WTC11 (cell line): ENCODE data around the gene CCDC24. TPM values are rescaled to one million over a fixed set of nuclear protein-coding genes. Genes with fewer than 3 reads are reported as not detected.
A peak's percentile ranks its signal among the peaks of the same experiment; 100 is the strongest.

ENCODE experiments used
- AR ChIP-seq: fragments of 250-450 bp; sonication (Bioruptor Pico); IDR thresholded peaks from 2 replicates; pipeline ENCODE4 v1.9.0; 2021; ENCODE audit warnings: mild to moderate bottlenecking
- ESRRA ChIP-seq: sonication (generic); formaldehyde crosslinking; IDR thresholded peaks from 2 replicates; pipeline ENCODE4 v1.8.1; 2022; ENCODE audit warnings: mild to moderate bottlenecking, missing genetic modification reagents, borderline replicate concordance
- ETV6 ChIP-seq: sonication (generic); formaldehyde crosslinking; IDR thresholded peaks from 2 replicates; pipeline ENCODE4 v1.8.1; 2022; ENCODE audit warnings: mild to moderate bottlenecking, missing genetic modification reagents
- FOXJ3 ChIP-seq: sonication (generic); formaldehyde crosslinking; IDR thresholded peaks from 2 replicates; pipeline ENCODE4 v1.9.0; 2021; ENCODE audit warnings: missing genetic modification reagents, mild to moderate bottlenecking, borderline replicate concordance
- FOXP1 ChIP-seq: sonication (generic); formaldehyde crosslinking; IDR thresholded peaks from 2 replicates; pipeline ENCODE4 v1.8.0; 2022; ENCODE audit warnings: missing genetic modification reagents, mild to moderate bottlenecking, moderate library complexity, borderline replicate concordance
- GABPB1 ChIP-seq: sonication (generic); formaldehyde crosslinking; IDR thresholded peaks from 2 replicates; pipeline ENCODE4 v1.8.1; 2023; ENCODE audit warnings: mild to moderate bottlenecking, missing genetic modification reagents
- HMGA2 ChIP-seq: fragments of 250-450 bp; sonication (Bioruptor Pico); IDR thresholded peaks from 2 replicates; pipeline ENCODE4 v1.4.0; 2021; ENCODE audit warnings: mild to moderate bottlenecking, moderate library complexity
- HMGXB4 ChIP-seq: sonication (generic); formaldehyde crosslinking; IDR thresholded peaks from 2 replicates; pipeline ENCODE4 v1.8.1; 2023; ENCODE audit warnings: mild to moderate bottlenecking, moderate library complexity, missing genetic modification reagents
- MAX ChIP-seq: sonication (generic); formaldehyde crosslinking; IDR thresholded peaks from 2 replicates; pipeline ENCODE4 v1.8.0; 2022; ENCODE audit warnings: mild to moderate bottlenecking, missing genetic modification reagents
- NR1H2 ChIP-seq: sonication (generic); formaldehyde crosslinking; IDR thresholded peaks from 2 replicates; pipeline ENCODE4 v1.9.0; 2021; ENCODE audit warnings: mild to moderate bottlenecking, moderate library complexity, missing genetic modification reagents
- OVOL2 ChIP-seq: fragments of 250-450 bp; sonication (Bioruptor Pico); IDR thresholded peaks from 2 replicates; pipeline ENCODE4 v1.9.0; 2021; ENCODE audit warnings: mild to moderate bottlenecking, borderline replicate concordance
- TEAD1 ChIP-seq: sonication (generic); formaldehyde crosslinking; IDR thresholded peaks from 2 replicates; pipeline ENCODE4 v1.8.0; 2022; ENCODE audit warnings: mild to moderate bottlenecking, missing genetic modification reagents
- USF1 ChIP-seq: sonication (generic); formaldehyde crosslinking; IDR thresholded peaks from 2 replicates; pipeline ENCODE4 v1.8.0; 2022; ENCODE audit warnings: mild to moderate bottlenecking, missing genetic modification reagents
- ZMAT4 ChIP-seq: fragments of 250-450 bp; sonication (Bioruptor Pico); IDR thresholded peaks from 2 replicates; pipeline ENCODE4 v1.9.0; 2021; ENCODE audit warnings: mild to moderate bottlenecking
- ZNF138 ChIP-seq: sonication (generic); formaldehyde crosslinking; conservative IDR thresholded peaks from 2 replicates; pipeline ENCODE4 v1.8.1; 2022; ENCODE audit warnings: mild to moderate bottlenecking, moderate library complexity, missing genetic modification reagents
- ZNF232 ChIP-seq: sonication (generic); formaldehyde crosslinking; IDR thresholded peaks from 2 replicates; pipeline ENCODE4 v1.8.0; 2022; ENCODE audit warnings: mild to moderate bottlenecking, missing genetic modification reagents
- ZNF263 ChIP-seq: sonication (generic); formaldehyde crosslinking; IDR thresholded peaks from 2 replicates; pipeline ENCODE4 v1.8.1; 2022; ENCODE audit warnings: low read depth, mild to moderate bottlenecking, moderate library complexity, missing genetic modification reagents
- ZNF423 ChIP-seq: fragments of 250-450 bp; sonication (Bioruptor Pico); IDR thresholded peaks from 2 replicates; pipeline ENCODE4 v2.1.2; 2022; ENCODE audit warnings: mild to moderate bottlenecking, moderate library complexity
- ZNF425 ChIP-seq: fragments of 250-450 bp; sonication (Bioruptor Pico); conservative IDR thresholded peaks from 2 replicates; pipeline ENCODE4 v1.9.0; 2021; ENCODE audit warnings: mild to moderate bottlenecking
- total RNA-seq: library from RNA; stranded (reverse); gene quantifications from 3 replicates; pipeline ENCODE4 v1.2.3, GENCODE V29; 2021

Gene CCDC24
- total RNA-seq, 1 experiment from 2014 or later: 12.1 TPM

- TF ChIP-seq AR (no peak), FOXP1 (CRISPR knock-in tag) (no peak), HMGXB4 (CRISPR knock-in tag) (no peak; the same call in 1 of the 2 replicates), OVOL2 (CRISPR knock-in tag) (no peak), GABPB1 (CRISPR knock-in tag) (peak; percentile 95), ETV6 (0 out of 2 replicates have a peak, but pooled peaks have one; percentile 15), ZNF232 (CRISPR knock-in tag) (peak; percentile 14; the same call in 1 of the 2 replicates), FOXJ3 (CRISPR knock-in tag) (no peak), ZNF138 (CRISPR knock-in tag) (no peak), ZNF425 (CRISPR knock-in tag) (no peak), NR1H2 (CRISPR knock-in tag) (no peak), MAX (CRISPR knock-in tag) (0 out of 2 replicates have a peak, but pooled peaks have one; percentile 26), USF1 (CRISPR knock-in tag) (no peak), ZMAT4 (CRISPR knock-in tag) (no peak), ZNF423 (CRISPR knock-in tag) (no peak), ZNF263 (CRISPR knock-in tag) (peak; percentile 93), HMGA2 (CRISPR knock-in tag) (no peak), ESRRA (no peak), TEAD1 (CRISPR knock-in tag) (peak; percentile 25; the same call in 1 of the 2 replicates)
Observed at GRCh38 chr1:44031252-44032169, 40.1 kb downstream of the CCDC24 start, which contains the start of gene SLC6A9 (continued).
